Tibial nerve (tissue), 4 donors: ENCODE measurements around the gene SULT1A4.
"Not testable (repeated sequence)": the region's sequence is repeated elsewhere in the genome, so short reads cannot be mapped to it uniquely, and the experiment has no call there.

Experiments used
- CTCF ChIP-seq, 5 experiments: fragments of 200-600 bp in 3 of 5; fragments of 450-650 bp in 2 of 5; sonication (generic) in 3 of 5; IDR thresholded peaks; one replicate each; pipeline ENCODE4 v1.5.1; 2016 to 2019; ENCODE audit warnings: antibody characterized with exemption in 5 of 5, mild to moderate bottlenecking in 3 of 5, moderate library complexity in 2 of 5
- EP300 ChIP-seq, 2 donors: sonication (generic); formaldehyde crosslinking; IDR thresholded peaks; one replicate each; pipeline ENCODE4 v1.6.1; 2017; ENCODE audit warnings: antibody characterized with exemption in 2 of 2, mild to moderate bottlenecking in 1 of 2

DNA sequence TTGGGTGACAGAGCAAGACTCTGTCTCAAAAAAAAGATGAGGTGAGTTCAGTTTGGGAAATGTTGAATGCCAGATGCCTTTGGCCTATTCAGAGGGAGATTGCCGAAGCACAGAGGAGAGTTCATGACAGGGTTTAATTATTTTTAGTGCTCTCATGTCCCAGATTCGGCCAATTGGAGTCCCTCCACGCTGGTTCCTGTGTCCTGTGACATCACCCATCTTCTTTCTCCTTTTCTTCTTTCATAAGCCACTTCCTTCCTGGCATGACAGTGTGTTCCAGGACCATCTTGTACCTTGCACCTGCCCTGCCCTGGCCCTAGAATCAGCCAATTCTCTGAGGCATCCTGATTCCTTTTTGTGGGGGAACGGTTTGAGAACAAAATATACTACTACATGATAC lies 12.4 kb downstream of the SULT1A4 start:
- not testable (repeated sequence) for TF ChIP-seq CTCF, EP300 (IDR thresholded peaks at IDR 0.05)
